H1 (cell line): ENCODE data around the gene TPP2. TPM values are rescaled to one million over a fixed set of nuclear protein-coding genes. Genes with fewer than 3 reads are reported as not detected.

ENCODE experiments used
- CTCF ChIA-PET: fragments of 300-600 bp; sonication (Branson Sonifier 250); formaldehyde crosslinking; loops from one replicate; lab custom pipeline; 2021; ENCODE audit not compliant: partially characterized antibody; lab: Charles Lee
- POLR2A ChIA-PET: fragments of 300-600 bp; sonication (Branson Sonifier 250); formaldehyde crosslinking; loops from one replicate; lab custom pipeline; 2021; ENCODE audit warnings: inconsistent platforms; ENCODE audit not compliant: partially characterized antibody; lab: Charles Lee
- DNase-seq, 2 experiments: peaks; one replicate each; pipeline versions ENCODE4 v3.0.0 to v3.0.0-alpha.2; 2010 to 2022; ENCODE audit warnings: low spot score in 2 of 2, low read depth in 1 of 2, mixed read lengths in 1 of 2
- FAIRE-seq: peaks from 2 replicates; lab custom pipeline; 2011; peaks lifted over from hg19 to GRCh38; lab: Jason Lieb, UNC
- H2AFZ ChIP-seq: 2 replicates; pipeline ENCODE4 v1.8.1; 2012; ENCODE audit warnings: low read length, inconsistent platforms
- H2AK5ac ChIP-seq: 2 replicates; pipeline ENCODE4 v1.6.1; 2013; ENCODE audit warnings: low read depth, low read length
- H2BK120ac ChIP-seq: replicated peaks from 2 replicates; pipeline ENCODE3; 2013; ENCODE audit warnings: low read depth, low read length, inconsistent platforms
- H2BK12ac ChIP-seq: 2 replicates; pipeline ENCODE4 v1.6.1; 2013; ENCODE audit warnings: low read depth, low read length
- H2BK15ac ChIP-seq: 2 replicates; pipeline ENCODE4 v1.6.1; 2013; ENCODE audit warnings: low read length
- H2BK20ac ChIP-seq: 2 replicates; pipeline ENCODE4 v1.6.1; 2013; ENCODE audit warnings: low read length
- H2BK5ac ChIP-seq: 2 replicates; pipeline ENCODE4 v1.6.1; 2013; ENCODE audit warnings: low read depth, low read length
- H3K14ac ChIP-seq: 2 replicates; pipeline ENCODE4 v1.6.1; 2013; ENCODE audit warnings: inconsistent platforms; ENCODE audit not compliant: insufficient read length
- H3K18ac ChIP-seq: 2 replicates; pipeline ENCODE4 v1.6.1; 2013; ENCODE audit warnings: low read length; ENCODE audit errors: extremely low read depth
- H3K23ac ChIP-seq: 2 replicates; pipeline ENCODE4 v1.6.1; 2013; ENCODE audit warnings: inconsistent platforms; ENCODE audit not compliant: insufficient read length
- H3K23me2 ChIP-seq: 2 replicates; pipeline ENCODE4 v1.6.1; 2013; ENCODE audit warnings: low read depth, low read length
- H3K27ac ChIP-seq: 2 replicates; pipeline ENCODE4 v1.6.1; 2011; ENCODE audit warnings: low read depth, low read length, inconsistent platforms
- H3K27me3 ChIP-seq, 4 experiments: replicated peaks in 1 of 4; 1 replicate in 1 of 4; 2 replicates in 3 of 4; pipeline versions ENCODE4 v1.6.1 to v1.8.1; 2011 to 2013; ENCODE audit warnings: low read length in 3 of 4, mild to moderate bottlenecking in 3 of 4, inconsistent platforms in 2 of 4, mixed read lengths in 2 of 4, moderate library complexity in 1 of 4; ENCODE audit not compliant: control insufficient read depth in 3 of 4, insufficient read depth in 3 of 4; ENCODE audit errors: extremely low read depth in 1 of 4
- H3K36me3 ChIP-seq, 4 experiments: 2 replicates each; pipeline versions ENCODE4 v1.6.1 to v1.8.1; 2011 to 2013; ENCODE audit warnings: mild to moderate bottlenecking in 4 of 4, low read length in 3 of 4, moderate library complexity in 2 of 4, control low read depth in 1 of 4, inconsistent platforms in 1 of 4; ENCODE audit not compliant: insufficient read depth in 4 of 4, control insufficient read depth in 2 of 4
- H3K4ac ChIP-seq: replicated peaks from 2 replicates; pipeline ENCODE3; 2013; ENCODE audit warnings: low read length, low read depth, mixed read lengths, inconsistent platforms; ENCODE audit not compliant: insufficient read length
- H3K4me1 ChIP-seq, 4 experiments: replicated peaks in 1 of 4; 1 replicate in 1 of 4; 2 replicates in 3 of 4; pipeline versions ENCODE4 v1.6.1 to v1.8.1; 2011 to 2013; ENCODE audit warnings: low read length in 3 of 4, inconsistent platforms in 2 of 4, mixed read lengths in 1 of 4; ENCODE audit not compliant: insufficient read depth in 4 of 4, control insufficient read depth in 3 of 4
- H3K4me2 ChIP-seq, 2 experiments: 2 replicates each; pipeline versions ENCODE4 v1.6.1 to v1.8.1; 2011 to 2013; ENCODE audit warnings: low read depth in 2 of 2, low read length in 2 of 2, control low read depth in 1 of 2, inconsistent platforms in 1 of 2, mild to moderate bottlenecking in 1 of 2; ENCODE audit not compliant: insufficient read depth in 1 of 2
- H3K4me3 ChIP-seq, 4 experiments: fragments of 200-600, 300-600 bp in 1 of 4; sonication (generic), shearing (Covaris generic), sonication (Bioruptor Twin) in 1 of 4; 2 replicates each; pipeline versions ENCODE4 v1.5.1 to v1.8.1; 2011 to 2016; ENCODE audit warnings: low read length in 4 of 4, low read depth in 3 of 4, control low read depth in 2 of 4, inconsistent platforms in 2 of 4, mild to moderate bottlenecking in 2 of 4, mixed read lengths in 1 of 4, moderate library complexity in 1 of 4; ENCODE audit not compliant: insufficient read depth in 2 of 4; ENCODE audit errors: extremely low read depth in 1 of 4
- H3K56ac ChIP-seq: replicated peaks from 2 replicates; pipeline ENCODE3; 2013; ENCODE audit warnings: low read depth, mild to moderate bottlenecking, mixed read lengths, low read length, inconsistent platforms; ENCODE audit not compliant: insufficient read length
- H3K79me1 ChIP-seq: 2 replicates; pipeline ENCODE4 v1.6.1; 2013; ENCODE audit warnings: low read depth, low read length, control low read depth
- H3K79me2 ChIP-seq, 2 experiments: 2 replicates each; pipeline versions ENCODE4 v1.6.1 to v1.8.1; 2012 to 2013; ENCODE audit warnings: low read length in 2 of 2, mild to moderate bottlenecking in 2 of 2, inconsistent platforms in 1 of 2; ENCODE audit not compliant: insufficient read depth in 2 of 2, control insufficient read depth in 1 of 2
- H3K9ac ChIP-seq, 4 experiments: replicated peaks in 1 of 4; 1 replicate in 1 of 4; 2 replicates in 3 of 4; pipeline versions ENCODE4 v1.6.1 to v1.8.1; 2011 to 2013; ENCODE audit warnings: low read depth in 3 of 4, low read length in 3 of 4, control low read depth in 2 of 4, mild to moderate bottlenecking in 2 of 4, moderate library complexity in 2 of 4, inconsistent platforms in 1 of 4; ENCODE audit errors: extremely low read depth in 1 of 4
- H3K9me3 ChIP-seq, 2 experiments: 2 replicates each; pipeline versions ENCODE4 v1.6.1 to v1.8.1; 2012 to 2013; ENCODE audit warnings: mild to moderate bottlenecking in 2 of 2, moderate library complexity in 2 of 2, control low read depth in 1 of 2, inconsistent platforms in 1 of 2, low read depth in 1 of 2, low read length in 1 of 2, mixed read lengths in 1 of 2; ENCODE audit not compliant: insufficient read depth in 2 of 2
- H4K20me1 ChIP-seq, 2 experiments: replicated peaks in 1 of 2; 2 replicates each; pipeline versions ENCODE3 to v1.8.1; 2011 to 2013; ENCODE audit warnings: inconsistent platforms in 2 of 2, low read length in 2 of 2, mild to moderate bottlenecking in 1 of 2; ENCODE audit not compliant: insufficient read depth in 2 of 2, control insufficient read depth in 1 of 2
- H4K5ac ChIP-seq: 2 replicates; pipeline ENCODE4 v1.6.1; 2013; ENCODE audit warnings: low read length, low read depth, mixed read lengths, inconsistent platforms; ENCODE audit not compliant: insufficient read length
- H4K8ac ChIP-seq: 2 replicates; pipeline ENCODE4 v1.8.0; 2013; ENCODE audit warnings: mild to moderate bottlenecking, moderate library complexity, low read length, inconsistent platforms; ENCODE audit not compliant: insufficient read depth; ENCODE audit errors: extremely low read depth
- H4K91ac ChIP-seq: replicated peaks from 2 replicates; pipeline ENCODE3; 2013; ENCODE audit warnings: low read length, mixed read lengths, inconsistent platforms; ENCODE audit not compliant: insufficient read length
- BCL11A ChIP-seq, 2 experiments: IDR thresholded peaks; one replicate each; pipeline ENCODE4 v1.6.1; 2011; ENCODE audit warnings: low read depth in 2 of 2, low read length in 2 of 2, mild to moderate bottlenecking in 2 of 2
- CHD1 ChIP-seq: IDR thresholded peaks from 2 replicates; pipeline ENCODE4 v1.6.1; 2012; ENCODE audit warnings: low read depth, low read length, improper control_type of control experiment
- GABPA ChIP-seq: IDR thresholded peaks from 2 replicates; pipeline ENCODE4 v1.6.1; 2011; ENCODE audit warnings: mild to moderate bottlenecking, low read length, moderate library complexity, borderline replicate concordance; ENCODE audit not compliant: insufficient read depth
- RAD21 ChIP-seq, 2 experiments: IDR thresholded peaks in 1 of 2; conservative IDR thresholded peaks in 1 of 2; 2 replicates each; pipeline ENCODE4 v1.6.1; 2011; ENCODE audit warnings: low read depth in 2 of 2, low read length in 2 of 2, improper control_type of control experiment in 1 of 2, inconsistent platforms in 1 of 2, mild to moderate bottlenecking in 1 of 2, moderate library complexity in 1 of 2
- RFX5 ChIP-seq: IDR thresholded peaks from 2 replicates; pipeline ENCODE4 v1.6.1; 2011; ENCODE audit warnings: low read depth, low read length, improper control_type of control experiment, borderline replicate concordance
- SIX5 ChIP-seq: IDR thresholded peaks from 2 replicates; pipeline ENCODE4 v1.6.1; 2011; ENCODE audit warnings: mild to moderate bottlenecking, low read depth, low read length
- WGBS, 2 experiments: shearing (Covaris generic) in 1 of 2; methylation state at CpG; one replicate each; pipeline versions ENCODE4 v1.1.6 to v1.1.7; 2013 to 2015; ENCODE audit warnings: low lambda C conversion rate in 2 of 2, mixed read lengths in 2 of 2, inconsistent platforms in 1 of 2, low coverage in 1 of 2, missing lambda C conversion rate in 1 of 2; ENCODE audit not compliant: insufficient replicate concordance in 2 of 2, insufficient coverage in 1 of 2, insufficient read length in 1 of 2; ENCODE audit errors: extremely low coverage in 1 of 2, missing lambda C conversion rate in 1 of 2; 5-methylcytosine and 5-hydroxymethylcytosine counted together
- polyA plus RNA-seq, 7 experiments: library from polyadenylated mRNA; depleted of rRNA in 3 of 7; stranded (reverse) in 5 of 7; unstranded in 2 of 7; fragments of >200 nt in 5 of 7; fragments of 200-250 nt in 2 of 7; gene quantifications; 1 replicate in 5 of 7; 2 replicates in 1 of 7; 4 replicates in 1 of 7; pipeline versions ENCODE4 v1.2.1 to v1.2.3, GENCODE V29; 2011 to 2013; ENCODE audit warnings: missing spikeins in 2 of 7, mixed read lengths in 2 of 7
- total RNA-seq: library from RNA; stranded (reverse); fragmentation: NEBNext Ultra II Directional; extraction: Animal tissue kit (Norgen Biotek cat#: 25700); gene quantifications from 2 replicates; pipeline ENCODE4 v1.2.1, GENCODE V29; 2021
- TF ChIP-seq, protein P1 (sequence below), 3 experiments: IDR thresholded peaks; 1 replicate in 2 of 3; 2 replicates in 1 of 3; pipeline versions ENCODE4 v1.5.1 to v1.6.1; 2011; ENCODE audit warnings: low read length in 3 of 3, mild to moderate bottlenecking in 3 of 3, inconsistent platforms in 2 of 3, low read depth in 1 of 3, moderate library complexity in 1 of 3; ENCODE audit not compliant: insufficient read depth in 1 of 3; ENCODE audit errors: control extremely low read depth in 1 of 3
- TF ChIP-seq, protein P2 (sequence below): IDR thresholded peaks from 2 replicates; pipeline ENCODE4 v1.6.1; 2012; ENCODE audit warnings: low read length, inconsistent platforms

Gene TPP2
- total and polyA plus RNA-seq, 2 of the 8 experiments (the other 6 are each of a cell fraction or from before 2014, with no cell fraction given), result 15.9 to 85.7 TPM

DNA sequence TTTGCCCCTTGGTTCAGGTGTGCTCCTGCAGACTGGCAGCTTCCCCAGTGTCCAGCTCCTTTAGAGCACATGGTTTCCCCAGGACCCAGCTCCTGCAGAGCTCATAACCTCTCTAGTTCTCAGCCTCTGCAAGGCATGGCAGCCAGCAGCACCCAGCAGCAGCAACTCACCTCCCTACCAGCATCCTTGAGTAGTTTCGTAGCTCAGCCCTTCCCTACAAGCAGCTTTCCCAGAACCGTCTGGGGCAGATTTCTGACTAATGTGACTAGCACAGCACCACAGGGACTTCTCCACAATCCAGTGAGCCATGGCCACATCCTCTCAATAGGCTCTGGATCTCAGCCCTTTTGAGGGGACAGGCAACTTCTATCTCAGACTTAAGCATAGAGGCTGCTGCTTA is 112.2 kb downstream of the TPP2 start:
- no peak overlapping the region for H2BK15ac ChIP-seq
- FAIRE-seq (no peak), DNase-seq (no peak)
- no peaks in the 10 kb centered on the region for H3K79me2 ChIP-seq
- H4K20me1 ChIP-seq, result no peaks in the 10 kb centered on the region
- H3K56ac ChIP-seq, result no peak overlapping the region
- no peak overlapping the region for H3K14ac ChIP-seq
- H4K91ac ChIP-seq, result no peak overlapping the region
- no peak overlapping the region for H3K9ac ChIP-seq
- H3K4ac ChIP-seq, result no peak overlapping the region
- H3K4me1 ChIP-seq, result no peaks in the 10 kb centered on the region
- no peak overlapping the region for H3K4me2 ChIP-seq
- H4K8ac ChIP-seq, result no peak overlapping the region
- H3K27ac ChIP-seq, result no peak overlapping the region
- H3K23me2 ChIP-seq, result no peaks in the 10 kb centered on the region
- no peak overlapping the region for H3K18ac ChIP-seq
- H3K23ac ChIP-seq, result no peak overlapping the region
- WGBS, 2 experiments, result 98% methylated on average over 2 of the region's 2 CpGs; no CpG with 5 or more reads in 1 of the 2 experiments
- ChIA-PET POLR2A (no interaction called here), CTCF (interaction anchor here (0.6 to 1.1 kb wide), 2 partner anchors 9 to 92 kb away, joined by 3 read pairs; no protein-coding TSS in a partner anchor)
- no peaks in the 10 kb centered on the region for H3K79me1 ChIP-seq
- TF ChIP-seq CHD1, result no peak
- no peak for TF ChIP-seq GABPA
- TF ChIP-seq RFX5, result no peak
- TF ChIP-seq, protein P1, sequence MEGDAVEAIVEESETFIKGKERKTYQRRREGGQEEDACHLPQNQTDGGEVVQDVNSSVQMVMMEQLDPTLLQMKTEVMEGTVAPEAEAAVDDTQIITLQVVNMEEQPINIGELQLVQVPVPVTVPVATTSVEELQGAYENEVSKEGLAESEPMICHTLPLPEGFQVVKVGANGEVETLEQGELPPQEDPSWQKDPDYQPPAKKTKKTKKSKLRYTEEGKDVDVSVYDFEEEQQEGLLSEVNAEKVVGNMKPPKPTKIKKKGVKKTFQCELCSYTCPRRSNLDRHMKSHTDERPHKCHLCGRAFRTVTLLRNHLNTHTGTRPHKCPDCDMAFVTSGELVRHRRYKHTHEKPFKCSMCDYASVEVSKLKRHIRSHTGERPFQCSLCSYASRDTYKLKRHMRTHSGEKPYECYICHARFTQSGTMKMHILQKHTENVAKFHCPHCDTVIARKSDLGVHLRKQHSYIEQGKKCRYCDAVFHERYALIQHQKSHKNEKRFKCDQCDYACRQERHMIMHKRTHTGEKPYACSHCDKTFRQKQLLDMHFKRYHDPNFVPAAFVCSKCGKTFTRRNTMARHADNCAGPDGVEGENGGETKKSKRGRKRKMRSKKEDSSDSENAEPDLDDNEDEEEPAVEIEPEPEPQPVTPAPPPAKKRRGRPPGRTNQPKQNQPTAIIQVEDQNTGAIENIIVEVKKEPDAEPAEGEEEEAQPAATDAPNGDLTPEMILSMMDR (IDR thresholded peaks at IDR 0.05; ENCODE audit: control extremely low read depth in 1 of 3, insufficient read depth in 1 of 3, low read depth in 1 of 3, low read length in 3 of 3), result no peak
- TF ChIP-seq RAD21 (IDR thresholded peaks at IDR 0.05 in 1 of 2, conservative IDR thresholded peaks at IDR 0.05 in 1 of 2; ENCODE audit: low read depth in 2 of 2, low read length in 2 of 2), result no peak
- TF ChIP-seq, protein P2, sequence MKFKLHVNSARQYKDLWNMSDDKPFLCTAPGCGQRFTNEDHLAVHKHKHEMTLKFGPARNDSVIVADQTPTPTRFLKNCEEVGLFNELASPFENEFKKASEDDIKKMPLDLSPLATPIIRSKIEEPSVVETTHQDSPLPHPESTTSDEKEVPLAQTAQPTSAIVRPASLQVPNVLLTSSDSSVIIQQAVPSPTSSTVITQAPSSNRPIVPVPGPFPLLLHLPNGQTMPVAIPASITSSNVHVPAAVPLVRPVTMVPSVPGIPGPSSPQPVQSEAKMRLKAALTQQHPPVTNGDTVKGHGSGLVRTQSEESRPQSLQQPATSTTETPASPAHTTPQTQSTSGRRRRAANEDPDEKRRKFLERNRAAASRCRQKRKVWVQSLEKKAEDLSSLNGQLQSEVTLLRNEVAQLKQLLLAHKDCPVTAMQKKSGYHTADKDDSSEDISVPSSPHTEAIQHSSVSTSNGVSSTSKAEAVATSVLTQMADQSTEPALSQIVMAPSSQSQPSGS, result no peak
- no peak for TF ChIP-seq BCL11A (IDR thresholded peaks at IDR 0.05; ENCODE audit: low read depth in 2 of 2, low read length in 2 of 2)
- TF ChIP-seq SIX5, result no peak
- no peaks in the 10 kb centered on the region; a peak in 1 of 4 replicates for H3K9me3 ChIP-seq
- H3K27me3 ChIP-seq, result no peaks in the 10 kb centered on the region
- no peak overlapping the region for H2BK12ac ChIP-seq
- H3K4me3 ChIP-seq, result no peak overlapping the region
- H2AFZ ChIP-seq, result no peak overlapping the region
- no peak overlapping the region for H2BK5ac ChIP-seq
- no peak overlapping the region for H4K5ac ChIP-seq
- no peak overlapping the region for H2BK20ac ChIP-seq
- no peak overlapping the region for H2AK5ac ChIP-seq
- no peaks in the 10 kb centered on the region for H3K36me3 ChIP-seq
- no peak overlapping the region for H2BK120ac ChIP-seq
